Stimulated activated CD8-positive, alpha-beta memory T cell treated with anti-CD3 and anti-CD28 coated beads, Interleukin-7, amount 100 ng/mL, for 48 hours (primary cell): Measurements from ENCODE around the gene INSC.

Source experiments
- DNase-seq, 2 donors: peaks; one replicate each; pipeline ENCODE4 v3.0.0-alpha.2; 2020; ENCODE audit warnings: low read depth in 1 of 2; ENCODE audit errors: extremely low read depth in 1 of 2

Gene INSC

DNA sequence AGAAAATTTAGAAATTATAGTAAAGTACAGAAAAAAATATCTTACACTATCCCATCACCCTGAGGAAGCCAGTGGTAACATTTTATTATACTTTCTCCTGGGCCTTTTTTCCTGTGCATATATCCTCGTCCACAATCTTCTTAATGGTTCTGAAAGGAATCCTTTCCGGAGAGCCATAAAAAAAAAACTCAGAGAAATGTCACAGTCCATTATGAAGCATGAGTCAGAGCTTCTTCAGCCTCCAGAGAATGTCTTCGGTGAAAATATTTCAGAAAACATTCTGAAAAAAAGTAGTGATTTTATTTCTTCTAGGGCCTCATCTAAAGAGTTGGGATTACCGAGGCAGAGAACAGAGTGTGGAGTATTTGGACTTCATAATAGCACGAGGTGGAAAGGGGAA is 163.4 kb downstream of the INSC start:
- no peak for DNase-seq

DNA sequence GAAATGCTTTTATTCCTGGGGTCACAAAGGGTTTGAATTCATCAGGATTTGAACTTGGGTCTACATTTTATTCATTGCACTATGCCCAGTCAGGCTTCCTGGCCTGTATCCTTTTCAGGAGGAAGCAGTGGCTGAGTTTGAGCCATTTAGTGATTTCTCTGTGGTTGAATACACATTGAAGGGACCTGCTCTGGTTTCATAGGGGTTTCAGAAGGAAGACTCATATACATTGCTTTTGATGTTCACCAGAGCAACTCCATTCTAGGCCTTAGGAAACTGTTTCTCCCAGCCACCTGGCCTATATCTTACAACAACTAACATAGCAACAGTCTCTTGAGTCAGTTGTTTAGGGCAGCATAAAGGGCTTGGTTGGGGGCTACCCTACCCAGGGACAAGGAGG is 165.7 kb downstream of the INSC start:
- no peak for DNase-seq

DNA sequence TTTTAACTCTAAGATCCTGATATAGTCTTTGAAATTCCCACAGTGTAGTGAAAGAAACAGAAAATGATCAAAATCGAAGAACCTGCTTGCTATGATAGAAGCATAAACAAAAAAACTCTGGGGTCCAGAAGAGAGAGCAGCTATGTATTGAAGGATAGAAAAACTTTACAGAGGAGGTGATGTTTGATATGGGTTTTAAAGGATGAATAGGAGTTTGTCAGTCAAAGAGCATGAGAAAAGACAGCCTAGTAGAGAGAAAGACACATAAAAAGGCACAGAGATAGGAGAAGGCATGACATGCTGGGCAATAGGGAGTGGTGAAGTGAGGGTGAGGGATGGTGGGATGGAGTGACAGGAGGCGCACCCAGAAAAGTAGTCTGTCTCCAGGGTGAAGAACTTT is 168.0 kb downstream of the INSC start:
- DNase-seq = no peak

DNA sequence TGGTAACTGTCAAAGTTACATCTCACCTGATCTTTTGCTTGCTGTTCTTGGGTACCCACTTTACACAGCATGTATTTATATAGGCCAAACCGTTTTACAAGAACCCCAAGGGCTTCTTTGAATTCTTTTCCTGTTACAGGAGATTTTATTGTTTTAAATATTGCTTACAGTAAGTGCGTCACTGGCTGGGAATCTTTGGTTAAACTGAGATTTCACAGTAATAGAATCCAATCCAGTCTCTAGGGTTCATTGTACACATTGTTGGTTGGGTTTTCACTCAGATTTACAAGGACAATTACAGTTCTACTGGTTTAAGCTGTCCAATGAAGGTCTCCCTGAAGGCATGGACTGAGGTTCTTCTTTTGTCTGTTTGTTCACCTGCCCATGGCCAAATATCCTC is 171.7 kb downstream of the INSC start:
- no peak for DNase-seq

DNA sequence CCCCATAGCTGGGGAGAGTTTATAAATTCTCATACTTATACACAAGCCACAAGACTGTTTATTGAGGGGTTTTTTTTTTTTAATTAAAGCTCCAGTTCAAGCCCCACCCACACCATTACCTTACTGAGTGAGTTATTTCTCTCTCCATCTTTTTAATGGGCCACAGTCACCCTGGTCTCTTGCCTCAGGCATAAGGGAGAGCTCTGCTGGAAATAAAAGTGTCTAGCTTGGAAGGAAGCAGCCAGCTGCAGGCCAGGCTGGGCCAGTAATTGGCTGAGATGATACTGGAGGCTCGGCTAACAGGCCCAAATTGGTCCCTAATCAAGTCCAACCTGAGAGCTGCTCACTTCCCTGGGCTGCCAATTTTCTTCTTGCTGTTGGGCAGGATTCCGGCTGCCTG is 174.1 kb downstream of the INSC start:
- DNase-seq = no peak

DNA sequence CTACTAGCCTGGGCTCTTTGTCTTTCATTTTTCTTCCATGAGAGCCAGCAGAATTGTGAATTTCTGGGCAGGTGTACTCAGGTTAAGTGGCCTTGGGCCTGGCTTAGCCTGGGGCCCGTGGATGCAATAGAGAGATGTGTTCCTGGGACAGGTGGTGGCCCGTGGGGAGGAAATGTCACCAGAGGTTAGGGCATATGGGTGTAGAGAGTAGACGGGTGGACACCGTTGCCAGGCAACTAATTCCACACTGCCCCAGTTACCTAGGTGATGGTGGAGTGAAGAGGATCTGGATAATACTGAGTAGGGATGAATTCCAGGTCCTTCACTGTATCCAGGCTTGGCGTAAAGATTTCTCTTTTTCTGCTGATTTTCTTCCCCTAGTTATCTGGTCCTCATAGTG is 175.0 kb downstream of the INSC start:
- no peak for DNase-seq

DNA sequence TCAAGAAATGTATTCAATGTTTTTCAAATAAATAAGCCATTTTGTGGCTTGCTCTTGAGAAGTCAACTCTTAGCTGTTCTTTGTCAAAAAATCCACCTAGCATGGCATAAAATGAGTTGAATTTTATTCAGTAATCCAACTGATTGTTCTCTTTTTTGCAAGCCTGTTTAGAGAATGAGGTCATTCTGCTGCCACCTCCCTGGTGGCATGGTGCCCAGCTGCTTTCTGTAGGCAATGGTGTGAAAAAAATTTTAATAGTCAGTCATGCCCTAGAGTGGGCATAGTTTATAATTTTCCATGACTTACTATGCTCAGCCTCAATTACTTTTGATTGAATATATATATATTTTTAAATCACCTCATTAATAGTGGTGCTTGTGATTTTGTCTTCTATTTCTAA is 177.2 kb downstream of the INSC start:
- no peak for DNase-seq

DNA sequence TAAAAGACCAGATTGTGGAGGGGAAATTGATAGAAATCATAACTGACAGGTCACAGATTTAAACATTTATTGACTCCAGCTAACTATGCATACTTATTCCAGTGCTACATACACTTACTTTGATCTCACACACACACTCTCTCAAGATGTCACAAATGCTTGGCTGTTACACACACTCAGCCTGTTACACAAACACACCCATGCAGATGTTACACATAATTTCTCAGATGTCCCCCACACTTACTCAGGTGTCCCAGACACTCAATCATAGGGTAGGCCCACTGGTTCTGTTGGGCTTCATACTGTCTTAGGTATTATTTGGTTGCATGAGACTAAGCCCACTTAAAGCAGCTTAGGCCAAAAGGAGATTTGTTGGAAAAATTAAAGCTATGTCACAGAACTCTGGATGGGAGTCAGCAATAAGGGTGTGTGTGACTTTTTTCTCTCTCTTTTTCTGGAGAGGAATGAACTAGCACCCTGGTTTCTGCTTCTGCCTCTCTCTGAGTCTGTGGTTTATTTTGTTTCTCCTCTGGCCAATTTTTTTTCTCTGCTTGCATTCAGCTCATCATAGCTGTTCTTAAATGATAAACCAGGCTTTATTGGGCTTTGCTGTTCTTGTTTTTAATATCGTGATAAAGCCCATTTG is 179.4 kb downstream of the INSC start:
- DNase-seq = no peak

DNA sequence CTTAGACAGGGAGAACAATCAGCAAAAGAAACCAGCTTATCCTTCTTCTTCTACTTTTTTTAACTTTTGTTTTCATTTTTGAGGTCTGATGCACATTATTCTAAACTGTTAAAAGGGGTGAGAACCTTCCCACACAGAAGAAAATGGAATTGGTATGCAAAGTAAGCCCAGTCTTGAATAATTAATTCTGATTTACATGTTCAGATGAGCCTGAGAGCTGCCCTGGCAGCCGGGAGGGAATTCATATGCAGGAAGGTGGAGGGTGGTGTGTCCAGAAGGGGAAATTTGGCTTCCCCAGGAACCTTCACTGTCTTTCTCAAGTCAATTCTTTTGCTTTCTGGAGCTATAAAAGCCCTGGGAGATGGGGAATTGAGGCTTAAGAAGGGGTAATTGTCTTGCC is 181.0 kb downstream of the INSC start:
- DNase-seq = no peak
